Smooth muscle cell of the brain vasculature (primary cell): ENCODE results near the gene ICAM1.

Experiments used
- DNase-seq: peaks from one replicate; pipeline ENCODE4 v3.0.0-alpha.2; 2012; ENCODE audit warnings: low read depth, low spot score

ICAM1 gene

DNA sequence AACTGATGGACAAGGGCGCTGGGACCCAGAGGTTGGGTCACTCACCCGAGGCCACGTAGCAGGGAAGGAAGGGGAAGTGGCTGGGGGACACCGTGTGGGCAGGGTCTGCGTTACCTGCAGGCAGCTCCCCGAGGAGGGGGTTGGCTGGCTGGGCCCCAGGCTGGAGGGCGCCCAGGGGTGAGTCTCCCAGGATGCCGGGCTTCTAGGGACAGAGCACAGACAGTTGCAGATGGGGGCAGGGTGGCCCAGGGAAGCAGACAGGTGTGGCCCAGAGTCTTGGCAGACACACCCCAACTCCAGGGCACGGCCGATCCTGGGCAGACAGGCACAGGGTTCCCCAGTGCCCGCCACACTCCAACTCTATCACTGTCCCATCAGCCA lies 50.5 kb downstream of the ICAM1 start:
- no peak for DNase-seq

DNA sequence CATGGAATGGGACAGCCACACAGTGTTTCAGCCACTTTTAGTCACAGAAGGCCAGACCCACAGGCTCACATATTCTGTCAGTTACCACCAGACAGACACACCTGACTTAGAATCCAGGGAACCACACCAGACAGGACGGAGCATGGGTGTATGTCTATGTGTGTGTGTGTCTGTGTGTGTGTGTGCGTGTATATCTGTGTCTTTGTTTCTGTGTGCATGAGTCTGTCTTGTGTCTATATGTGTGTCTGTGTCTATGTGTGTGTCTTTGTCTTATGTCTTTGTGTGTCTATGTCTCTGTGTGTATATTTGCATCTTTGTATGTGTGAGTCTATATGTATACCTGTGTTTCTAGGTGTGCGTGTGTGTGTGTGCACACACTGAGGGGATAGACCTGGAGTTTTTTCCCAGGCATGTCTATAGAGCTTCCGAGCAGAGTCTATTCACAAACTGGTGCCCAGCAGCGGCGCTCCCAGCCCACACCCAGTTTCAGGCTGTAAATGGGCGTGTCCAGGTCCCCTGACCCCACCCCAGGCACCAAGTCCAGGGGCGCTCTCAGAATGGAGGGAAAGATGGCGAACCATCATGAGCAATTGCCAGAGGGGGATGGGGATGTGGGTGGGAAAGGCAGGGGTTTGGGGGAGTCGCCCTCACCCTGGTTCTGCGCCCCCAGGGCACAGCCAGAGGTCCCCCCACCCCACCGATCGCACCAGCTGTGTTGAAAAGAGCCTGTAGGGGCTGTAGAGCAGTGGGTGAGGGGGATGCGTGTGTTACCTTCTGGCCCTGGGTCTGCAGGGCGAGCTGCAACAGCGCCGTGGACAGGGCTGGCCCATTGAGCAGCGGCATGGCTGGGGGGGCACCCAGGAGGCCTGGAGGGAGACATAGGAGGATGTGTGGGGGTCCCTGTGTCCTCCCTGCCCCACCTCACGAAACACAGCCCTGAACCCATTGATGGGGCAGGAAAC lies 51.2 kb downstream of the ICAM1 start:
- DNase-seq: no peak

DNA sequence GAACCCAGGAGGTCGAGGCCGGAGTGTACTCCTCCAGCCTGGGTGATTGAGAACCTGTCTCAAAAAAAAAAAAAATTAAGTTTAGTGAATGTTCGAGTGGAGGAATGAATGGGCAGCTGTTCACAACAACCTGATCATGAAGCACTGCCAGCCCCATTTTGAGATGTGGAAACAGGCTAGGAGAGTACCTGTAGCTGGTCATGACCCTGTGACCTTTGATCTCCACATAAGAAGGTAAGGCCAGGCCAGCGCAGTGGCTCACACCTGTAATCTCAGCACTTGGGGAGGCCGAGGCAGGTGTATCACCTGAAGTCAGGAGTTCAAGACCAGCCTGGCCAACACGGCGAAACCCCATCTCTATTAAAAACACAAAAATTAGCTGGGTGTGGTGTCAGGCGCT lies 54.8 kb downstream of the ICAM1 start:
- DNase-seq: no peak

DNA sequence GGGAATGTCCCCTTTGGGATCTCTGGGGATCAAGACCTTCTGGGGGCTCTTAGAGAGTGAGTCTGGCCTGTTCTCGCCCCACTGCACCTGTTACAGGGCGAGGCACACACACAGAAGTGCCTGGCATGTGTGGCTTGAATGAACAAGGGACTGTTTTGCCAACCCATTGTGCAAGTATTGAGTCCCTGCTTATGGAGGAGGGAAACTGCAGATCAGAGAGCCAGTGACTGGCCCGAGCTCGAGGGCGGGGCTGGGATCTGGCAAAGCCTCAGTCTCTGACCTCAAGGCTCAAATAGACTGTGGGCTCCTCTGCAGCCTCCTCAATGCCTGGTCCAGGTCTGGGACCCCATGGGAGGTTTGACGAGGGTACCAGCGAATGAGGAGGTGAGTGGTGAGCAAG lies 56.9 kb downstream of the ICAM1 start:
- no peak for DNase-seq

DNA sequence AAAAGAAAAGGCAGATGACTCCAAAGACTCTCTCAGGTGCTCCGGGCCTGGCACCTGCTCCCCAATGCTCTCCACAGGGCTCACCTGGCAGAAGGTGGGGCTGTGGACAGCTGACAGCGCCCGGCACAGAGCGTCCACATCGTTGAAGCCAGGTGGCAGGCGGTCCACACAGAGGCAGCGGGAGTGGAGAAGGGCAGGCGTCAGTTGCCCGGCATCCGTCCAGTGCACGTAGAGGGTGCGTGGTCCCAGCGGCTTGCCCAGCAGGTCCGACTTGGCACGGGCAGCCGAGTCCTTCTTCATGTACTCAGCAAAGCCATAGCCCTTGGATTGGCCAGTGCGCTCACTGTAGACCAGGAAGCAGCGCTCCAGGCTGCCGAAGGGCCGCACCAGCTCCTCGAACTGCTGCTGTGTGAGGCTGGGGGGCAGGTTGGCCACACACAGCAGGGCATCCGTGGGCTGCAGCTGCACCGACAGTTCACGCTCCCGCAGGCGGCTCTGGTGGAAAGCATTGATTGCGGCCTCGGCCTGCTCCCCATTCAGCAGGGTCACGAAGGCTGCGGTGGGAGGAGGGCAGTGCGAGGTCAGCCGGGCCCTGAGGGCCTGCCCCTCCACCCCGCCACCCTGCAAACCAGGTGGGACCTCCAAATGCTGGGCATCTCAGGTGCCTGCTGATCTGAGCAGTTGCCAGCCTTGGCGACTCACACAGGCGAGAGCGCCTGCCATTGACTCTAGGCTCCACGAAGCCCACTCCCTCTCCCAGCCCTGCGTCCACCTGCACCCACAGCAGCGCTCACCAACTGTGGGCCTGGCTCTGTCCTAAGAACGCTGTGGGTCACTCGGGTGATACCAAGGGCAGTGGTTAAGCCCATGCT lies 57.9 kb downstream of the ICAM1 start:
- DNase-seq: no peak

DNA sequence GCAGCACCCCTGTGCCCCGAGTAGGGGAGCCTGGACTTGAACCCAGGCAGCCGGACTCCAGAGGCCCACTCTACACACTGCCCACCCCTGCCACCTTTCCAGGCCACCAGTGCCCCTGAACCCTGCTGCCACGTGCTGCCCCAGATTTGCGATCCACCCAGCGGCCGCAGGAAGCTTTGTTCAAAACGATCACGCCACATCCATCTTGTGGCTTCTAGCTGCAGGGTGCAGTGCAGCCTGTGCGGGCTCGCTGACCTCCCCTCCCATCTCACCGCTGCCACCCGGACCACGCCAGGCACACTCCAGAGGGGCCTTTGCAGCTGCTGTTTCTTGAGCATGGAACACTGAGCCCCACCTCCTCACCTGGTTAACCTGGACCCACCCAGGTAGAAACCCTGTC lies 58.6 kb downstream of the ICAM1 start:
- DNase-seq: no peak

DNA sequence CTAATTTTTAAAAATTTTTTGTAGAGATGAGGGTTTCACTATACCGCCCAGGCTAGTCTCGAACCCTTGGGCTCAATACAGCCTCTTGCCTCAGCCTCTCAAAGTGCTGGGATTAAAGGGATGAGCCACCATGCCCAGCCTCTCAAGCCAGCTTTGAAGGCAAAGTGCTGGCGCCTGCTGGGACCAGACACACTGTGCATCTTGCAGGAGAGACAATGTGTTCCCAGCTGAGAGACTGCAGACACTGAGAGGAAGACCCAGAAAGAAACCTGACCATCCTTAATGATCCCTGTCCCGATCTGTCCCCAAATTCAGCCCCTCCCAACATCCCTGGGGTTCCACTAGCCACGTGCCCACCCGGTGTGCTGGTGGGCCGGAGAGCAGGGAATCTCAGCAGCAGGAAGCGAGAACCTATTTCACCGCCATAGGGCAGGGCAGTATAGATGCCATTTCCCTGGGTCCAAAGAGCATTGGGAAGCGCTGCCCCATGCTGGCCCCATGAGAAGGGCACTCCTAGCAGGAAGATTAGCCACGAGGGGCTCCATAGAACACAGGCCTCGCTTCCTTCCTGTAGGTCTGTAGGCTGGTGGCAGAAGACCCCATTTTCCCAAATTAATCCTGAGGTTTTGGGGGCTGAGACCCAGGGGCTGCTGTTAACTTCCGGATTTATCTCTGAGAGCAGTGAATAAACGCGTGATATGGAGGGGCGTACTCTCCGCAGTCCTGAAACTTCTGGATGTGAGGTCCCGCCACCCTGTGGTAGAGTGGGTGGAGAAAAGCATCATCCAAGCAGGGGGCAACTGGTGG lies 61.4 kb downstream of the ICAM1 start:
- no peak for DNase-seq

DNA sequence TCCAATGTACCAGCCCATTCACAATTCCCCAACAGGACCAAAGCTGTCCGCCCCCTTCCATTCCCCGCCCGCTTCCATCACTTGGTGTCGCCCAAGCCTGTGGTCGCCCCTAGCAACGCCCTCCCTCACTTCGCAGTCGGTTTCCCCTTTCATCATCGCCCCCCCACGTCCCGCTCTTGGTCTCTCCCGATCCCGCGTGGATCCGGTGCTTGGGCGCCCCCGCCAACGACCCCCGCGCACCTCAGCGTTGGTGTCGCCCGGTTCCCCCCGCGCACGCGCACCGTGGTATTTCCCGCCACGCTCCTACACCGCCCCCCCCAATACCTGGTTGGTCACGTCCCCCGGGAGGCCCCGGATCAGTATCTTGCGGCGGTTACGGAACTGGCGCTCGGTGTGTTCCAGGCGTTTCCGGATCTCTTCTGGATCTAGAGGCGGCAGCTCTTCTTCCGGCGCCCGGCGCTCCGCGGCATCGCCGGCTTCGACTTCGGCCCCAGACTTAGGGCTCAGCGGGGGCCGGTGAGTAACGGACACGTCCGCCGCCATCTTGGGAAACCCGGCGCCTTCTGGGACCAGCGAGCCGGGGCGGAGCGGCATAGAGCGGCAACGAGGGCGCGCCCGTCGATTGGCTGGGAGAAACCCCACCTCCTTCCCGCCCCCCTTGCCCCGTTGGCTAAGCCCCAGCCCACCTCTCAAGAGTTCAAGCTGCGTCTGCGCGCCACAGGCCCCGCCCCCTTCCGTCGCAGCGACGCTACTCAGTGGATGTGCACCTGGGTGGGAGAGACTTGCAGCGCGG lies 62.2 kb downstream of the ICAM1 start, which contains the start of gene RAVER1:
Gene RAVER1 (minus strand): TSS at position 565 of the 793 bp plus-strand sequence. CDS start 22 bp downstream, at position 543.
- DNase-seq: peak; percentile 95

DNA sequence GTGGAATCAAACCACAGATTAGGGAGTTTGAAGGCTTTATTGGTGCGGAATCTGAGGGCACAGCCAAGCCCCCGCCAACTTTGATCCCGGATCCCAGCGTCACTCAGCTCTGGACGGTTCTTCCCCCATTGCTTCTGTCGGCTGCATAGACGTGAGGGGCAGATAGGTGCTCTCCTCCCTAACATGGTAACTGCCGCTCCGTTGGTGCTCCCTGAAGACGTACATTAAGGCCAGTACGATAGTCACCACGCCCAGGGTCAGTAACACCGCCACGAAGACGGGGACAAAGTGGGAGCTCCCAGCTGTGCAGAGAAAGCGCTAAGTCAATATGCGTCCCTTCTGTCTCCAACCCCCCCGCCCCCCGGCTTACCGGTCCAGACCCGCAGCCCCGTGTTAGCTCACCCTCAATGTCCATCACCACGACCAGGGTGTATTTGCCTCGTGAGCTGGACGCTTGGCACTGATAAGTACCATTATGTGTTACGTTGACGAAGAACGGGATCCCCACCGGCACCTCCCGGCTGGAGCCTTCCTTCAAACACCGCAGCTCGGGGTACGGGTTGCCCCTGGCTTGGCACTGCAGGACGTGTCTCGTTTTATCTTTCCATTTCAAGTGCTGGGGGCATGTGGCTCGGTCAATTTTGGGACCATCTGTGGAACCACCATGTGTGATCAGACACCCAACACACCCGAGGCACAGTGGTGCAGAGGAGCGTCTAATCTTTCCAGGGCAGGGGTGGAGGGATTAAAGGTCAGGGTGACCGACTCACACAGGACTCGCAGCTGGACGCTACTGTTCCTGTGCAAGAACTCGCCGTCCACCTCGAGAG lies 63.1 kb downstream of the ICAM1 start:
- no peak for DNase-seq

DNA sequence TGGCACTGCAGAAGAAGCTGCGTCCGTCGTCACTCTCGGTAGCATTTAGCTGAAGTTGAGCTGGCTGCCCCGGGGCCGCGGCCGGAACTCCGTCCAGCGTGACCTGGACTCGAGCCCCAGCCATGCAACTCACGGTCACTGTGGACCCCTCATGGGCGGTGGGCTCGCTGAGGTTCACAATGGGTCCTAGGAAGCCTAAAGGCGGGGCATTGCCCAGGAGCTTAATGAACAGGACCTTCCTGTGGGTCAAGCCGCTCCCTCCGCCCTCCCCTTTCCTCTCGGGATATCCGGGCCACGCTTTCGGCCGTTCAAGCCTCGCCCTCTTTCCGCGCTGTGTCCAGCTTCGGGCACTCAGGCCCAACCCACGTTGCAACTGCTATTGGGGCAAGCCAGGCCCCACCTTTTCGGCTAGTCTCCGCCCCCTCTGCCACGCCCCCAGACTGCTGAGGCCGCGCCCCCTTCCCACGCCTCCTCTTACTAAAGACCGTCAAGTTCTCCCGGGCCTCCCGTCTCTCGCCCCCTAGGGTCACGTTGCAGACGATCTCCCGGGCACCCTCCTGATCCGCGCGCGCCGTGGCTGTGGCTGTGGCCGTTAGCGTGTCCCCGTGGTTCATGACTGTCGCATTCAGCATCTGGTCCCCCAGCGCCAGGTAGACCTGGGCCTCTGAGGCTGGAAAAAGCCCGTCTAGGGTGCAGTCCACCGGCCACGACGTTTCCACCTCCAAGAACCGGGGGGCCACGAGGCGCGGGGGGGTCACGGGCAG lies 63.9 kb downstream of the ICAM1 start:
- peak; percentile 75 for DNase-seq

DNA sequence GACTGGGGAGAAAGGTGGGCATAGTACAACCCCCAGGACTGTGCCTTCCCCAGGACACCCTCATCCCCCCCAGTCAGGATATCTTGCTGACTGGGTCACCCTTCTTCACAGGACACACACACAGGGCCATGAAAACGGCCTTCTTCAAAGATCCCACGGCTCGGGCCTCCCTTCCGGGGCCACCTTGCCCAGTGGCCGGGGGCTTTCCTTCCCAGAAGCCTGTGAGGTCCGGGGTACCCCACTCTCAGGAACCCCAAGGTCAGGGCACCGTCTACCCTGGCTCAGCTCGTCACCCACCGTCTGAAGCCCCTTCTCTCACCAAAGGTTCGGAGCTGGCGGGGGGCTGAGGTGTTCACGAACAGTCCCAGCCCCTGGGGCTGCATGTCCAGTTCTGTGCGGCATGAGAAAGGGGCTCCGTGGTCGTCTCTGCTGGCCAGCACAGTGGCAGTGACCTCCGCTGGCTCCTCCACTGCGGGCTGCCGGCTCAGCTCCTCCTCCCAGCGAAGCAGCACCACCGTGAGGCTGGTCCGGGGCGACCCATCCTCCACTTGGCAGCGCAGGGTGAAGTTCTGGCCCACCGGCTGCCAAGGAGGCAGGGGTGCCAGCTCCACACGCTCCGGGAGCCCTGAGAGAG lies 64.5 kb downstream of the ICAM1 start:
- no peak for DNase-seq
